ENCODE measurements around the gene CIDEC.
A peak's percentile ranks its signal among the peaks of the same experiment; 100 is the strongest.

CIDEC gene

GRCh38 chr3:9826815-9827573 lies 53.1 kb downstream of the CIDEC start:
- Histone ChIP-seq H3K4me2 (ENCODE audit: low read length) (no peak overlapping the region), H3K9me3 (ENCODE audit: insufficient read depth, low read length) (no peaks in the 10 kb centered on the region), H3K36me3 (replicated peaks; ENCODE audit: low read depth, low read length) (peaks cover 2% of the 10 kb centered on the region), H3K4me1 (ENCODE audit: low read length) (no peaks in the 10 kb centered on the region), H3K9ac (ENCODE audit: low read length) (no peak overlapping the region), H3K27ac (ENCODE audit: low read length) (no peak overlapping the region), H3K79me2 (ENCODE audit: low read length) (no peaks in the 10 kb centered on the region), H4K20me1 (ENCODE audit: insufficient read depth, low read length) (no peaks in the 10 kb centered on the region), H2AFZ (ENCODE audit: low read depth, low read length) (no peak overlapping the region), H3K27me3 (ENCODE audit: low read depth, low read length) (no peaks in the 10 kb centered on the region), H3K4me3 (ENCODE audit: low read length) (no peak overlapping the region)
- TF ChIP-seq EZH2phosphoT487 (IDR thresholded peaks at IDR 0.05; ENCODE audit: low read depth): no peak
- peak; percentile 26 for TF ChIP-seq CTCF (IDR thresholded peaks at IDR 0.05; ENCODE audit: low read depth, low read length)

DNA sequence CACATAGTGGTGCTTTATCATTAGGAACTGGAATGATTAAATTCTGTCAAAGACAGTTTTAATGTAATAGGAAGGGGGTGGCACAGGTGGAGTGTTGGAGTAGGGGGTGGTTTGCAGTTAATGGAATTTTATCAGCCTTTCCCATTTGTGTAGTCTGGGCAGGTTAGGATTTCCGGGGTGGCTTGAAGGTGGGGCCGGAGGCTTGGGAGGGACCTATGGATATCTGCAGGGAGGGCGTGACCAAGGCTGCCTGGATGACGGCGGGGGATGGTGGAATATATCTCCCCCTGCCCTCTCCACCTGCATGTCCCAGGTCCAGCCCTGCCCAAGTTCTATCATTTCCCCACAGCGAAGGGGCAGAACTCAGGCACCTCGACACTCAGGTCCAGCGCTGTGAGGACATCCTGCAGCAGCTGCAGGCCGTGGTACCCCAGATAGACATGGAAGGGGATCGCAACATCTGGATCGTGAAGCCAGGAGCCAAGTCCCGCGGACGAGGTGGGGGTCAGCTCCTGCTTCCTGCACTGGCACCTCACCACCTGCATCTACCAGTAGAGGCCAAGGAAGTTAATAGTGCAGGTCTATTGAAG lies 54.5 kb downstream of the CIDEC start:
- H3K27me3 ChIP-seq (ENCODE audit: low read depth, low read length): no peaks in the 10 kb centered on the region
- H3K4me3 ChIP-seq (ENCODE audit: low read length): no peak overlapping the region
- no peak overlapping the region for H3K27ac ChIP-seq (ENCODE audit: low read length)
- H3K79me2 ChIP-seq (ENCODE audit: low read length): no peaks in the 10 kb centered on the region
- no peaks in the 10 kb centered on the region for H3K36me3 ChIP-seq (replicated peaks; ENCODE audit: low read depth, low read length)
- no peaks in the 10 kb centered on the region for H4K20me1 ChIP-seq (ENCODE audit: insufficient read depth, low read length)
- H3K9ac ChIP-seq (ENCODE audit: low read length): no peak overlapping the region
- TF ChIP-seq CTCF (IDR thresholded peaks at IDR 0.05; ENCODE audit: low read depth, low read length) (no peak), EZH2phosphoT487 (IDR thresholded peaks at IDR 0.05; ENCODE audit: low read depth) (no peak)
- H3K9me3 ChIP-seq (ENCODE audit: insufficient read depth, low read length): no peaks in the 10 kb centered on the region
- no peaks in the 10 kb centered on the region for H3K4me1 ChIP-seq (ENCODE audit: low read length)
- H2AFZ ChIP-seq (ENCODE audit: low read depth, low read length): no peak overlapping the region
- no peak overlapping the region for H3K4me2 ChIP-seq (ENCODE audit: low read length)

DNA sequence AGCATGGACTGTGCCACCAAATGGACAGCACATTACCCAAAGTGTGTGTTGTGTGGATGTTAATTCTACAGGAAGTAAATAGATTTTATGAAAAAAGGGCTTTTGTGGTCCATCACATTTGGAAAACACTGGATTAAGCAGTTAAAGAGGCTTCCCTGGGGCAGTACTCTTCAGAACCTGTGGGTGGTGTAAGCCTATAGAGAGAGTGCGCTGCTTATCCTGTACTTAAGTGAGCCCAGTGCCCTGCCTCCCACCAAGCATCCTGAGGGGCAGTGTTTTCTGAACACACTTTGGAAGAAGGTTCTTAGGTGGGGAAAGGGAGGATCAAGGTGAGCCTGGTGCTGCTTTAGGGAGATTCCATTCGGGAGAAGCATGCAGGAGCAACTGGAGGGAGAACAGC lies 59.1 kb downstream of the CIDEC start:
- Histone ChIP-seq H3K4me3 (ENCODE audit: low read length) (no peak overlapping the region), H3K27me3 (ENCODE audit: low read depth, low read length) (no peaks in the 10 kb centered on the region), H3K79me2 (ENCODE audit: low read length) (no peaks in the 10 kb centered on the region), H3K27ac (ENCODE audit: low read length) (no peak overlapping the region), H4K20me1 (ENCODE audit: insufficient read depth, low read length) (no peaks in the 10 kb centered on the region), H3K4me1 (ENCODE audit: low read length) (no peaks in the 10 kb centered on the region), H3K4me2 (ENCODE audit: low read length) (no peak overlapping the region), H2AFZ (ENCODE audit: low read depth, low read length) (no peak overlapping the region), H3K36me3 (replicated peaks; ENCODE audit: low read depth, low read length) (peaks cover 4% of the 10 kb centered on the region), H3K9me3 (ENCODE audit: insufficient read depth, low read length) (no peaks in the 10 kb centered on the region), H3K9ac (ENCODE audit: low read length) (no peak overlapping the region)
- TF ChIP-seq CTCF (IDR thresholded peaks at IDR 0.05; ENCODE audit: low read depth, low read length): peak; percentile 20
- no peak for TF ChIP-seq EZH2phosphoT487 (IDR thresholded peaks at IDR 0.05; ENCODE audit: low read depth)

DNA sequence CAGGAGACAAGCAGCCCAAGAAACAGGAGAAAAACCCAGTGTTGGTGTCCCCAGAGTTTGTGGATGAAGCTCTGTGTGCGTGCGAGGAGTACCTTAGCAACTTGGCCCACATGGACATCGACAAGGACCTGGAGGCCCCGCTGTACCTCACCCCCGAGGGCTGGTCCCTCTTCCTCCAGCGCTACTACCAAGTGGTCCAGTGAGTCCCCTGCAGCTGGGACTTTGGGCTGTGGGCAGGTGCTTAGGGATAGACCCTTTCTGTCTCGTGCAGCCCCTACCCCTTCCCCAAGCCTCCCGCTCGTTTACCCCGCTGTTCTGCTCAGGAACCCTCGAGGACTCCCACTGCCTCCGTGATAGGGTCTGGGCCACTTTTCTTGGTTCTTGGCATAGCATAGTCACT lies 59.5 kb downstream of the CIDEC start:
- no peak overlapping the region for H3K4me3 ChIP-seq (ENCODE audit: low read length)
- H3K27ac ChIP-seq (ENCODE audit: low read length): no peak overlapping the region
- no peak overlapping the region for H3K9ac ChIP-seq (ENCODE audit: low read length)
- H3K79me2 ChIP-seq (ENCODE audit: low read length): no peaks in the 10 kb centered on the region
- no peaks in the 10 kb centered on the region for H4K20me1 ChIP-seq (ENCODE audit: insufficient read depth, low read length)
- no peaks in the 10 kb centered on the region for H3K27me3 ChIP-seq (ENCODE audit: low read depth, low read length)
- no peak for TF ChIP-seq CTCF (IDR thresholded peaks at IDR 0.05; ENCODE audit: low read depth, low read length)
- TF ChIP-seq EZH2phosphoT487 (IDR thresholded peaks at IDR 0.05; ENCODE audit: low read depth): no peak
- no peak overlapping the region for H3K4me2 ChIP-seq (ENCODE audit: low read length)
- peaks cover 4% of the 10 kb centered on the region for H3K36me3 ChIP-seq (replicated peaks; ENCODE audit: low read depth, low read length)
- H3K9me3 ChIP-seq (ENCODE audit: insufficient read depth, low read length): no peaks in the 10 kb centered on the region
- H2AFZ ChIP-seq (ENCODE audit: low read depth, low read length): no peak overlapping the region
- H3K4me1 ChIP-seq (ENCODE audit: low read length): no peaks in the 10 kb centered on the region

All from OCI-LY3 (cell line).